Vagina (tissue), 2 donors: ENCODE data around the gene CEP128.

ENCODE experiments used
- CTCF ChIP-seq, 3 experiments: fragments of 450-650 bp in 2 of 3; fragments of 200-600 bp in 1 of 3; sonication (generic) in 1 of 3; IDR thresholded peaks; one replicate each; pipeline ENCODE4 v1.5.1; 2017 to 2019; ENCODE audit warnings: antibody characterized with exemption in 3 of 3, mild to moderate bottlenecking in 2 of 3, moderate library complexity in 2 of 3
- POLR2A ChIP-seq, 2 donors: fragments of 450-650 bp; IDR thresholded peaks; one replicate each; pipeline ENCODE4 v1.6.1; 2017; ENCODE audit warnings: antibody characterized with exemption in 2 of 2, mild to moderate bottlenecking in 2 of 2, moderate library complexity in 2 of 2
- POLR2AphosphoS5 ChIP-seq, 2 donors: sonication (generic); formaldehyde crosslinking; IDR thresholded peaks; one replicate each; pipeline ENCODE4 v1.9.0; 2017; ENCODE audit warnings: antibody characterized with exemption in 2 of 2, mild to moderate bottlenecking in 2 of 2, low read depth in 1 of 2; ENCODE audit not compliant: insufficient read depth in 1 of 2

- TF ChIP-seq CTCF (IDR thresholded peaks at IDR 0.05) (no peak), POLR2AphosphoS5 (IDR thresholded peaks at IDR 0.05; ENCODE audit: insufficient read depth in 1 of 2, low read depth in 1 of 2) (no peak), POLR2A (IDR thresholded peaks at IDR 0.05) (no peak)
Measured at GRCh38 chr14:80764496-80764895, 177.0 kb downstream of the CEP128 start.
